Esophagus muscularis mucosa (tissue), 4 donors: ENCODE data around the gene TRAF2. TPM values are rescaled to one million over a fixed set of nuclear protein-coding genes. Genes with fewer than 3 reads are reported as not detected.

ENCODE experiments used
- DNase-seq: peaks from one replicate; pipeline ENCODE4 v3.0.0-alpha.2; 2017; ENCODE audit errors: extremely low spot score
- H3K27ac ChIP-seq, 4 donors: fragments of 200-600 bp; sonication (generic); replicated peaks in 1 of 4; 1 replicate in 3 of 4; 2 replicates in 1 of 4; pipeline ENCODE4 v1.5.1; 2016 to 2019; ENCODE audit warnings: mild to moderate bottlenecking in 1 of 4
- H3K27me3 ChIP-seq, 4 donors: fragments of 200-600 bp; sonication (generic); one replicate each; pipeline versions ENCODE4 v1.5.1 to v1.6.0; 2016 to 2019
- H3K36me3 ChIP-seq, 4 donors: fragments of 200-600 bp; sonication (generic); one replicate each; pipeline ENCODE4 v1.5.1; 2016 to 2019
- H3K4me1 ChIP-seq, 4 donors: fragments of 200-600 bp; sonication (generic); one replicate each; pipeline ENCODE4 v1.5.1; 2016 to 2019
- H3K4me3 ChIP-seq, 4 donors: fragments of 200-600 bp; sonication (generic); 1 replicate in 2 of 4; 2 replicates in 2 of 4; pipeline ENCODE4 v1.5.1; 2016 to 2019; ENCODE audit warnings: mild to moderate bottlenecking in 4 of 4, moderate library complexity in 1 of 4
- H3K9me3 ChIP-seq, 4 donors: fragments of 200-600 bp; sonication (generic); 1 replicate in 3 of 4; 2 replicates in 1 of 4; pipeline ENCODE4 v1.5.1; 2016 to 2019
- EP300 ChIP-seq: sonication (generic); formaldehyde crosslinking; IDR thresholded peaks from one replicate; pipeline ENCODE4 v1.6.1; 2017; ENCODE audit warnings: antibody characterized with exemption
- POLR2A ChIP-seq: fragments of 450-650 bp; IDR thresholded peaks from one replicate; pipeline ENCODE4 v1.6.1; 2017; ENCODE audit warnings: antibody characterized with exemption, moderate library complexity, mild to moderate bottlenecking, low read depth
- POLR2AphosphoS5 ChIP-seq, 2 donors: sonication (generic); formaldehyde crosslinking; IDR thresholded peaks; one replicate each; pipeline ENCODE4 v1.6.1; 2017; ENCODE audit warnings: antibody characterized with exemption in 2 of 2
- WGBS: methylation state at CpG from one replicate; pipeline ENCODE4 v1.1.5; 2018; 5-methylcytosine and 5-hydroxymethylcytosine counted together
- intact Hi-C: fragments of 100-400 bp; cut with DNase I; formaldehyde crosslinking; loops from one replicate; pipeline ENCODE4 v1.15.1; 2023
- total RNA-seq, 4 donors: library from RNA; depleted of rRNA; stranded (reverse); fragments of >200 nt; gene quantifications; one replicate each; pipeline versions ENCODE4 v1.1.0 to v1.2.1, GENCODE V29; 2016
- TF ChIP-seq, protein P1 (sequence below), 3 experiments: fragments of 200-600 bp in 2 of 3; fragments of 450-650 bp in 1 of 3; sonication (generic) in 2 of 3; IDR thresholded peaks; one replicate each; pipeline ENCODE4 v1.5.1; 2017 to 2019; ENCODE audit warnings: antibody characterized with exemption in 3 of 3, mild to moderate bottlenecking in 2 of 3, moderate library complexity in 1 of 3

The TRAF2 gene
- total RNA-seq, 4 donors from 2014 or later: 6.6 to 15.5 (median 12.4) TPM

- peaks cover 0 to 3% (median 0%) of the 10 kb centered on the region in 4 donors for H3K27me3 ChIP-seq
- no peak overlapping the region for H3K27ac ChIP-seq
- WGBS: 86% methylated on average over 15 of the region's 27 CpGs
- no peaks in the 10 kb centered on the region for H3K9me3 ChIP-seq
- peaks cover 18 to 19% (median 18%) of the 10 kb centered on the region in 4 donors for H3K36me3 ChIP-seq
- DNase-seq: no peak
- peaks cover 44 to 68% (median 52%) of the 10 kb centered on the region in 4 donors for H3K4me1 ChIP-seq
- no peak overlapping the region for H3K4me3 ChIP-seq
- TF ChIP-seq EP300 (no peak), POLR2A (no peak), POLR2AphosphoS5 (IDR thresholded peaks at IDR 0.05) (no peak)
- TF ChIP-seq, protein P1, sequence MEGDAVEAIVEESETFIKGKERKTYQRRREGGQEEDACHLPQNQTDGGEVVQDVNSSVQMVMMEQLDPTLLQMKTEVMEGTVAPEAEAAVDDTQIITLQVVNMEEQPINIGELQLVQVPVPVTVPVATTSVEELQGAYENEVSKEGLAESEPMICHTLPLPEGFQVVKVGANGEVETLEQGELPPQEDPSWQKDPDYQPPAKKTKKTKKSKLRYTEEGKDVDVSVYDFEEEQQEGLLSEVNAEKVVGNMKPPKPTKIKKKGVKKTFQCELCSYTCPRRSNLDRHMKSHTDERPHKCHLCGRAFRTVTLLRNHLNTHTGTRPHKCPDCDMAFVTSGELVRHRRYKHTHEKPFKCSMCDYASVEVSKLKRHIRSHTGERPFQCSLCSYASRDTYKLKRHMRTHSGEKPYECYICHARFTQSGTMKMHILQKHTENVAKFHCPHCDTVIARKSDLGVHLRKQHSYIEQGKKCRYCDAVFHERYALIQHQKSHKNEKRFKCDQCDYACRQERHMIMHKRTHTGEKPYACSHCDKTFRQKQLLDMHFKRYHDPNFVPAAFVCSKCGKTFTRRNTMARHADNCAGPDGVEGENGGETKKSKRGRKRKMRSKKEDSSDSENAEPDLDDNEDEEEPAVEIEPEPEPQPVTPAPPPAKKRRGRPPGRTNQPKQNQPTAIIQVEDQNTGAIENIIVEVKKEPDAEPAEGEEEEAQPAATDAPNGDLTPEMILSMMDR (IDR thresholded peaks at IDR 0.05): no peak
- intact Hi-C loops: loop anchor here (5.0 kb wide), 2 partner anchors 46 to 91 kb away; partner anchors contain the start of gene PAXX
Measured at GRCh38 chr9:136946228-136947027, 60.1 kb downstream of the TRAF2 start.

DNA sequence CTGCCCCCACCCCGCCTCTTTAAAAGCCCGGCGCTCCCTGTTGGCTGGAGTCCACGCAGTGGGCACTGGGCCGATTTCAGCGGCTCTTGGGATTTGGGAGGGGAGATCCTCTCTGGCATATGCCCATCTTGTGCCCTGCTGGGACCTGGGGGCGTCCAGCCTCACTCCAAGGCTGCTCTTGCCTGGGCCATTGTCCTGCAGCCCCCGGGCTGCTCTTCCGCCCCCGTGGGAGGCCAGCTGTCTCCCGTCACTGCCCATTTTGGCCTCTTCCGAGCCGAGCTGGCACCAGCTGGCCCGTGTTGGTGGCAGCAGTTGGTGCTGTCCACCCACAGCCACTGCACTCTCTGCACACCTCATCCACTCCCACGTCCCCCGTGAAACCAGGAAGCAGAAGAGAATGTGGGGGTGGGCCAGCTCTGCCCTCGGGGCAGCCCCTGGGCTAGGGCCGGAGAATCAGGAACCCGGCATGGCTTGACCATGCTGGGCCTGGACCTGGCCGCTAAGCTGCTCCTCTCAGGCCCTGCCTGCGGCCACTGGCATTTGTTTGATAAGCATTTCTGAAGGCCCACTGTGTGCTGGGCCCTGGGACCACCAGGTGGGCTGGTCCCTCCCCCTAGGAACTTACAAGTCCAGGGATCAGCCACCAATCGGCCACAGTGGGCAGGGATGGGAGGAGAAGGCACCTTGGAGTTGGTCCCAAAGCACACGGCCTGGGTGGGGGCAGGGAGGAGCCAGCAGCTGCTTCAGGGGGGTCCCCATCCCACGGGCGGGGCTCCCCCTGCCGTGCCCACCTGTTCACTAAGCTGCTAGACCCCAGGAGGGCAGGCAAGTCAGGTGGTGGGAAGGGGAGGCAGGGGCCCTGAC lies 60.9 kb downstream of the TRAF2 start:
- Histone ChIP-seq H3K4me1 (peaks cover 44 to 59% (median 51%) of the 10 kb centered on the region in 4 donors), H3K4me3 (no peak overlapping the region), H3K27ac (no peak overlapping the region), H3K27me3 (peaks cover 0 to 3% (median 0%) of the 10 kb centered on the region in 4 donors), H3K36me3 (peaks cover 9 to 10% (median 10%) of the 10 kb centered on the region in 4 donors), H3K9me3 (no peaks in the 10 kb centered on the region)
- 59% methylated on average over 25 of the region's 26 CpGs for WGBS
- intact Hi-C loops: loop anchor here (5.0 kb wide), 2 partner anchors 45 to 90 kb away; partner anchors contain the start of gene PAXX
- no peak for DNase-seq
- no peak for TF ChIP-seq POLR2AphosphoS5 (IDR thresholded peaks at IDR 0.05)
- TF ChIP-seq, protein P1 (IDR thresholded peaks at IDR 0.05): no peak
- TF ChIP-seq EP300: no peak
- TF ChIP-seq POLR2A: no peak

DNA sequence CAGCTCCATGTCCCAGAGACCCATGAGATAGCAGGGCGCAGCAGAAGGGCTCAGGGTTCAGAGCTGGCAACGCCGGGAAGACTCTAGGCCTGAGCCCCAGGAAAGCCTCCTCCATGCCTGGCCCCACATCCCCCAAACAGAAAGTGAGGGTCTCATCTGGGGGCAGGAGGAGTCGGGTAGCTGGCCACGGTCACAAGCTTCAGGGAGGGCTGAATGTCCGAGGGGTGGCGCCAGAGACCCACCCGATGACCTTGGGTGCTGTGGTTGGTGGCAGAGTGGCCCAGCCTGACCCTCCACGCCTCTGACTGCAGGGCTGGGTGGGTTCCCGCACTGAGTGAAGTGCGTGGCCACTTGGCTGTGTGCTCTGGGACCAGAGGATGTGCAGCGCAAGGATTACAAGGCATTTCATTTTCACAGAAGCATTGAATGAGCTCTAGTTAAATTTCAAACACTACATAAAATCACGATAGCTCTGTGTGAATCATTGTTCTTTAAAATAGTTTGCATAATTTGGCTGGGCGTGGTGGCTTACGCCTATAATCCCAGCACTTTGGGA lies 61.7 kb downstream of the TRAF2 start:
- TF ChIP-seq, protein P1 (IDR thresholded peaks at IDR 0.05): peak; percentile 21 to 39 (median 27)
- TF ChIP-seq POLR2A: no peak
- no peak overlapping the region for H3K27ac ChIP-seq
- peaks cover 36 to 52% (median 43%) of the 10 kb centered on the region in 4 donors for H3K4me1 ChIP-seq
- H3K27me3 ChIP-seq: peaks cover 0 to 3% (median 0%) of the 10 kb centered on the region in 4 donors
- WGBS: 66% methylated on average over 10 of the region's 15 CpGs
- no peaks in the 10 kb centered on the region for H3K9me3 ChIP-seq
- intact Hi-C loops: loop anchor here (5.0 kb wide), 2 partner anchors 44 to 89 kb away; partner anchors contain the start of gene PAXX
- H3K36me3 ChIP-seq: peaks cover 2 to 3% (median 2%) of the 10 kb centered on the region in 4 donors
- DNase-seq: no peak
- no peak overlapping the region for H3K4me3 ChIP-seq

DNA sequence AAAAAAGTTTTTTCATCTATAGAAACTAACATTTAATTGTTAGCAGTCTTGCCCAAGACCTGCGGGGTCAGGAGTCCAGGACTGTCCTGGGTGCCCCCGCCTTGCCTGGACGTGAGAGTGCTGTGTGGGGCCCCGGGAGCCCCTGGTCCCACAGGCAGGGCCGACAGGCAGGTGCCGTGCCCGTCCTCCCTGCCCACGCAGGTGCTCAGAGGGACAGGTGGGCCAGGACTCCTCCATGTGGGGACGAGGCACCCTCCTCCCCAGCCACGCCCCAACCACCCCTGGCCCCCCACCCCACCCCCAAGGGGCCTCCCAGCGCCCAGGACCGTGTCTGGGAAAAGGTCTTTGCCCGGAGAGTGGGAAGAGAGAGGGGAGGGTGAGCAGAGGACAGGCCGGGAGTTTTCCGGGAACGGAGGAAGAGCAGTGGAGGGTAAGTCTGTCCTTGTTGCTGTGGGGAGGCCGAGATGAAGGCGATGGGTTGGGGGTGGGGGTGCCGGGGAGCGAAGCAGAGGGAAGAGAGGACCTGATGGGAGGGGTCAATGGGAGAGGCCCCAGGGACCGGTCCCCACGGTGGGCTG lies 63.0 kb downstream of the TRAF2 start:
- H3K9me3 ChIP-seq: no peaks in the 10 kb centered on the region
- DNase-seq: no peak
- peak overlapping the region; percentile 77 to 92 (median 84) for H3K4me3 ChIP-seq
- H3K4me1 ChIP-seq: peaks cover 30 to 44% (median 35%) of the 10 kb centered on the region in 4 donors
- H3K27me3 ChIP-seq: no peaks in the 10 kb centered on the region
- intact Hi-C loops: loop anchor here (5.0 kb wide), 2 partner anchors 43 to 88 kb away; partner anchors contain the start of gene PAXX
- TF ChIP-seq, protein P1 (IDR thresholded peaks at IDR 0.05): no peak
- no peak for TF ChIP-seq EP300
- TF ChIP-seq POLR2A: no peak
- no peak for TF ChIP-seq POLR2AphosphoS5 (IDR thresholded peaks at IDR 0.05)
- H3K36me3 ChIP-seq: no peaks in the 10 kb centered on the region
- 18% methylated on average over 20 of the region's 22 CpGs for WGBS
- H3K27ac ChIP-seq: peak overlapping the region; percentile 86 to 92 (median 90)
